ENCODE data around the gene NODAL.

The NODAL gene

DNA sequence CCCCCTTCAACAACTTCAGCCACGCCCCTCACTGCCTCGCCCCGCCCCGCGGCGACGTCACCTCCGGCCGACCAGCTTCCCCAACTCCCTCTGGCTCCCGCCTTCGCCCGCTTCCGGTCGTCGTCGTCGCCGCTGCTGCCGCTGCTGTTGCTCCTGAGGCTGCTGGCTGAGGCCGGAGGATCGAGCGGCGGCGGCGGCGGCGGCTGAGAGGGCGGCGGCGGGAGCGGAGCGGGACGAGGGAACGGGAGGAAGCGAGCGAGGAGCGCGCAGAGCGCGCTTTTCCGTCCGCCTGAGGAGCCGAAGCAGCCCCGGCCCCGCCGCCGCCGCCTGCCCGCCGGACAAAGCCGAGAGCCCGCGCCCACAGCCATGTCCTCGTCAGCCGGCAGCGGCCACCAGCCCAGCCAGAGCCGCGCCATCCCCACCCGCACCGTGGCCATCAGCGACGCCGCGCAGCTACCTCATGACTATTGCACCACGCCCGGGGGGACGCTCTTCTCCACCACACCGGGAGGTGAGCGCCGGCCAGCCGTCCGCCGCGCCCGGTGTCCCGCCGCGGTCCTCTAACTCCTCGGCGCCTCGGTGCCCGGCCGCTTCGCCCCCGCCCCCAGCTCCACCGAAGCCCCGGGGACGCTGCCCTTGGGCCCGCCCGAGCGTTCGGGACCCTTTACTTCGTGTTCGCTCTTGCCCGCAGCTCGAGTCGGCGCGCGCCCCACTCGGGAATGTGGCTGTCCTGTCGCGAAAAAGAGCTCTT lies 37.3 kb downstream of the NODAL start, which contains the start of gene EIF4EBP2:
Gene EIF4EBP2 (plus strand): TSS at position 110 of the 751 bp plus-strand sequence. CDS start 257 bp downstream, at position 367.
- peaks cover 32% of the 10 kb centered on the region for H3K4me1 Mint-ChIP-seq
- no peaks in the 10 kb centered on the region for H3K27me3 Mint-ChIP-seq

DNA sequence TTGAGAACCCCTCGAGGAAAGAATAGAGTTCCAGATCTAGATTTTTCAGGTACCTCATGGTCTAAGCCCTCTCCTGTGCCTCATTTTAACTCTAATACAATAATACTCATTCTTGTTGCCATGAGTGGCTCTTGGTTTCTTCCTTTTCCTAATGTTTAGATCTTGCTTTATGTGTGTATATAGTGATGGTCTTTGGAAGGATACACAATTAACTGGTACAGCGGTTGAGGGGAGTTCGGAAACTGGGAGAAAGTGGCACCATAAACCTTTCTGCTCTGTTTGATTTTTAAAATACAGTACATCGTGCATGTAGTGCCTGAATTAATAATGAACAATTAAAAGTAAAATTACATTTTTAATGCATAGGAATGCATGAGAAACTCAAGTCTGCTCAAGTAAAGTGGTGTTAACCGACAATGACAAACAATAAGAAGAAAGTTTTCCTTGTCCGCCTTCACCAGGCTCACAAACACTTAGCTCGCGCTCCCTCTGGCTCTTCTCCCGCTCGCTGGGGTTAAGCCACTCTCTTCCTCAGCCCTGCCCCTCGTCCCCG lies 37.9 kb downstream of the NODAL start:
- no peaks in the 10 kb centered on the region for H3K9me3 Mint-ChIP-seq
- no peak for DNase-seq (ENCODE audit: low spot score in 2 of 2)
- peak overlapping the region; percentile 90 for H3K27ac Mint-ChIP-seq
- peaks cover 2% of the 10 kb centered on the region for H3K36me3 Mint-ChIP-seq
- peak overlapping the region; percentile 96 for H3K4me3 Mint-ChIP-seq
- ATAC-seq (ENCODE audit: low read depth), result no peak
- H3K4me1 Mint-ChIP-seq, result peaks cover 29% of the 10 kb centered on the region
- no peaks in the 10 kb centered on the region for H3K27me3 Mint-ChIP-seq

More for the DNA sequence above, 37.3 kb downstream of the NODAL start, which contains the start of gene EIF4EBP2:
- Mint-ChIP-seq H3K9me3 (no peaks in the 10 kb centered on the region), H3K4me3 (peak within 1 kb of the TSS; percentile 96), H3K36me3 (peaks cover 3% of the 10 kb centered on the region), H3K27ac (peak within 1 kb of the TSS; percentile 90)
- peak; percentile 97 for ATAC-seq (ENCODE audit: low read depth)
- peak; percentile 99 to 100 for DNase-seq (ENCODE audit: low spot score in 2 of 2)

DNA sequence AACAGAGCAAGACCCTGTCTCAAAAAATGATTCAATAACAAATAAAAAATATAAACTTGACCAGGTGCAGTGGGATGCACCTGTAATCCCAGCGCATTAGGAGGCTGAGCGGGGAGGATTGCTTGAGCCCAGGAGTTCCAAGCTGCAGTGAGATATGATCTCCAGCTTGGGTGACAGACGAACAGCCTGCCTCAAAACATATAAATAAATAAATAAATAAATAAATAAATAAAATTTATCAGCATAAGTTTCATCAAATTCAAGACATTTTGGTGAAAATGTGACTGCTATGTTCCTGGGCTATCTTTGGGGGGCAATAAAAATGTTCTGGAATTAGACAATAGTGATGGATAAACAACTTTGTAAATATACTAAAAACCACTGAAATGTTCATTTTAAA lies 42.3 kb downstream of the NODAL start:
- H3K4me3 Mint-ChIP-seq, result no peak overlapping the region
- no peak for DNase-seq (ENCODE audit: low spot score in 2 of 2)
- ATAC-seq (ENCODE audit: low read depth), result no peak
- no peaks in the 10 kb centered on the region for H3K9me3 Mint-ChIP-seq
- peaks cover 6% of the 10 kb centered on the region for H3K4me1 Mint-ChIP-seq
- no peaks in the 10 kb centered on the region for H3K36me3 Mint-ChIP-seq
- H3K27me3 Mint-ChIP-seq, result peaks cover 2% of the 10 kb centered on the region
- H3K27ac Mint-ChIP-seq, result no peak overlapping the region

DNA sequence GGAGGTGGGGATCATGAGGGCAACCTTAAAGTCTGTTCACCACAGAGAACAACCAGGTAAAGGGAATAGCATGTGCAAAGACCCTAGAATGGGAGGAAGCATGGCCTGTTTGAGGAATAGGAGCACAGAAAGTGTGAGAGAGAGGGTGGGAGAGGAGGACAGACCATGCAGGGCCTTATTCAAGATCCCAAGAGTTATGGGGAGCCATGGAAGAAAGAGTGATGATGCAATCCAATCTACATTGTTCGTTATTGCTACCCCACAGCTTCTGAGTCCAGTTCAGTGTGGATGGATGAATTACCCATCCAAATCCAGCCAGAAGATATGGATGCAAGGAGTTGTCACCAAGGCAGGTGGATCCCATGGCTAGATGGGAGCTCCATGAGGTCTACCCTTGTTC lies 45.3 kb downstream of the NODAL start:
- no peak overlapping the region for H3K27ac Mint-ChIP-seq
- DNase-seq (ENCODE audit: low spot score in 2 of 2) (no peak), ATAC-seq (ENCODE audit: low read depth) (no peak)
- H3K4me1 Mint-ChIP-seq, result no peaks in the 10 kb centered on the region
- no peaks in the 10 kb centered on the region for H3K36me3 Mint-ChIP-seq
- peaks cover 10% of the 10 kb centered on the region for H3K27me3 Mint-ChIP-seq
- no peak overlapping the region for H3K4me3 Mint-ChIP-seq
- H3K9me3 Mint-ChIP-seq, result no peaks in the 10 kb centered on the region

DNA sequence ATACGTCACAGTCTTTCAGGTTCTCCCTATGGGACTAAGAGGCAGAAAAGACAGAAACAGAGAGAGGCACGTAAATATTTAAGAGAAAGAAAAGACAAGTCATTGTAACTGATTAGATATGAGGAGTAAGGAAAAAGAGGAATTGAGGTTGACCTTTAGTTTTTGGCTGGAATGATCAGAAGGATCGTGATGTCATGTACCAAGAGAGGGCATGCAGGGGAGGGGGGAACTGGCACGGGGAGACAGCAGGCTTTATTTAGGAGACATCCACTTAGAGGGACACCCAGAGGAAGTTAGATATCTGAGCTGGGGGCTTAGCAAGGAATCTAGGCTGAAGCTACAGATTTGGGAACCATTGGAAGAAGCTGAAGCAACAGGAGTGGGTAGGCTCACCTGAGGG lies 49.8 kb downstream of the NODAL start:
- Mint-ChIP-seq H3K36me3 (no peaks in the 10 kb centered on the region), H3K4me3 (no peak overlapping the region), H3K27ac (no peak overlapping the region), H3K9me3 (no peaks in the 10 kb centered on the region), H3K27me3 (peaks cover 12% of the 10 kb centered on the region), H3K4me1 (peaks cover 2% of the 10 kb centered on the region)
- DNase-seq (ENCODE audit: low spot score in 2 of 2) (no peak), ATAC-seq (ENCODE audit: low read depth) (no peak)
